GM12865 (cell line): ENCODE results near the gene CAT.

ENCODE experiments used
- DNase-seq: peaks from one replicate; pipeline ENCODE4 v3.0.0; 2010; ENCODE audit warnings: low read depth
- H3K4me3 ChIP-seq: 2 replicates; pipeline ENCODE4 v1.5.1; 2011; ENCODE audit warnings: mild to moderate bottlenecking, low read depth, low read length, control low read depth
- TF ChIP-seq, protein P1 (sequence below): IDR thresholded peaks from 2 replicates; pipeline ENCODE4 v1.5.1; 2011; ENCODE audit warnings: low read length, control low read depth, low read depth, inconsistent platforms; ENCODE audit not compliant: insufficient read depth; ENCODE audit errors: missing control alignments

CAT gene

DNA sequence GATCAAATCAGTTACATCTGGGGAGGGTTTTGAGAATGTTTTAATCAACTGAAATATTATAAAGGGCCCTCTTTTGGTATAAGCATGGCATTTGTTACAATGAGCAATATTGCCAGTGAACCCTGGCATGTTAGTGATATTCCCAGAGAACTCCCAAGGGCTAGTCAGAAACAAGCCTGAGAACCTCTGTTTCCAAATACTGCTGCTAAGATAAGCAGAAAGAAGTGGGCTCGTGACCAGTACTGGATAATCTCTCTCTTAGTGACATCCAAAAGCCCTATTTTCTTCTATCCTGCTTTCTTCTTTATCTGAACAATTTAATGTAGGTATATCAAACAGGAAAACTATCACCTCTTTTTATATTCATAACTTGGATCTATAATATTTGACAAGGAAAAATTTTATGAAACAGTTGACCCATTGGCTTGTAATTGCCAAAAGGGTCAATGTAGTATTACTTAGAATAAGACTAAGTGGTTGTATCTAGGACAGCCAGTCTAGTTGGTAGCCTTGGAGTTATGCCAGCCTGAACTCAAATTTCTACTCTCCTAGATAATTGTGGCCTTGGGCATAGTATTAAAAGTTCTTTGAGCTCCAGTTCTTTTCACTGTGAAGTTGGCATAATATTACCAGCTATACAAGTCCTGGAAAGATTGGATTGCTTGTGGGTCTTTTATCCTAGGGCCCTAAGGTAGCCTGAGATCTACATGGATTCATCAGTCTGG is 15.7 kb downstream of the CAT start:
- TF ChIP-seq, protein P1, sequence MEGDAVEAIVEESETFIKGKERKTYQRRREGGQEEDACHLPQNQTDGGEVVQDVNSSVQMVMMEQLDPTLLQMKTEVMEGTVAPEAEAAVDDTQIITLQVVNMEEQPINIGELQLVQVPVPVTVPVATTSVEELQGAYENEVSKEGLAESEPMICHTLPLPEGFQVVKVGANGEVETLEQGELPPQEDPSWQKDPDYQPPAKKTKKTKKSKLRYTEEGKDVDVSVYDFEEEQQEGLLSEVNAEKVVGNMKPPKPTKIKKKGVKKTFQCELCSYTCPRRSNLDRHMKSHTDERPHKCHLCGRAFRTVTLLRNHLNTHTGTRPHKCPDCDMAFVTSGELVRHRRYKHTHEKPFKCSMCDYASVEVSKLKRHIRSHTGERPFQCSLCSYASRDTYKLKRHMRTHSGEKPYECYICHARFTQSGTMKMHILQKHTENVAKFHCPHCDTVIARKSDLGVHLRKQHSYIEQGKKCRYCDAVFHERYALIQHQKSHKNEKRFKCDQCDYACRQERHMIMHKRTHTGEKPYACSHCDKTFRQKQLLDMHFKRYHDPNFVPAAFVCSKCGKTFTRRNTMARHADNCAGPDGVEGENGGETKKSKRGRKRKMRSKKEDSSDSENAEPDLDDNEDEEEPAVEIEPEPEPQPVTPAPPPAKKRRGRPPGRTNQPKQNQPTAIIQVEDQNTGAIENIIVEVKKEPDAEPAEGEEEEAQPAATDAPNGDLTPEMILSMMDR: no peak
- no peak overlapping the region for H3K4me3 ChIP-seq
- DNase-seq: no peak

DNA sequence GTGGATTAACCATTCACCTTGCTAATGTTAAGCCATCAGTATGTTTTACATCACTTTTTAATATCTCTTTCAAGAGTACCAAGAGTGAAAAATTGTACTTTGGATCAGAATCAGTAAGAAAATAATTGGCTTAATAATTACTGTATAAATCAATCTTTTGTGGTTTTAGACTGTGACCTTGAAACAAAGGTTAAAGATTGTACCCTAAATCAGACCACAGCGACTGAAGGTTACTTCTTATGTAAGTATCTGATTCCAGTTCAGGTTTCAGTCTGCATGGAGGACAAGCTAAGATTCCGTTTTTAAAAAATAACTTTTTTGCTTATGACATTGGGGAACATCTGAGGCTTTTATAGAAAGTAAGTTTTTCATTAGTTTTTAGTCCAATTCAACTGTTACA is 18.9 kb downstream of the CAT start:
- H3K4me3 ChIP-seq: no peak overlapping the region
- DNase-seq: no peak
- TF ChIP-seq, protein P1: no peak

DNA sequence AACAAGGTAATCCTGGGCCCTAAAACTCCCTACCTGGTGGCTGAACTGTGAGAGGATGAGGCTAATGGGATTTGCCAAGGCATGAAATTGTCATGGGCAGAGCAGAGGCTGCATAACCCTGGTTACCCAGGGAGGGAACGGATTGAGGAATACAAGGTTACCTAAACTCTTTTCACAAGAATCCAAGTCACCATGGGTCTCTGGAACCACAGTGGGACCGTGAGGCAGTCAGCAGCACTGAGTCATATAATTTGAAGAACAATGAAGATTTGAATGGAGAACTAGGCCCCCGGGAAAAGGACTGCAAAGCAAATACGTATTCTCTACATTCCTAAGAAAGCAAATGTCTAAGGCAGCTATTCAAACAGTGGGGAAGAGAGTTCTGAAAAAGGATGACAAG is 19.8 kb downstream of the CAT start:
- no peak for DNase-seq
- TF ChIP-seq, protein P1: no peak
- H3K4me3 ChIP-seq: no peak overlapping the region

DNA sequence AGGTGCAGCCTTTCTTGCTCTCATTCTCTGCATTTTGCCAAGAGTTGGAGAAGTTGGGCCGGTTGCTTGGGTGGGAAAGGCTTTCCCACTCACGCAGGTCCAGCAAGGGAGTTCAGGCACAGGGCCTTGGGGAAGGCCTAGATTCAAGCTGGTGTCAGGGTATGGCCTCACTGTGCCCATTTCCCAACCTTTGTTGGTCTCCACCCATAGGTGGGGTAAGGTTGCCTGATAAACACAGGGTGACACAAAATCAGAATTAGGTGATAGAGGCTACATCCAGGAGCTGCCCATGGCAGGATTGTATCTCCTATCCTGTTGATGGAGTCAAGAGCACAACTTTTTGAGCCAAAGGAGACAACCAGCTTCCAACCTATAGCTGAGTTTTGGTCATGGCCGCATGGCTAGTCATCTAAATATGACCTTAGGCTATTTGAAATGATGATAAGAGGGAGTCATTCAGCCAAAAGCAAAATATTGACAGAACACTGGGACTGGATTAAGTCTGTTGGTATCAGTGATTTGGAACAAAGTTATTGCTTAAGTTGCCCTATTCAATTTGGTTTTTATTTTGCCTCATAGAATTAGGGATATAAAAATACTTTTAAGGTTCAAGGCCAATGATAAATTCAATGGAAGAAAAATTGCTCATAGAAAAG is 20.9 kb downstream of the CAT start:
- TF ChIP-seq, protein P1: no peak
- no peak overlapping the region for H3K4me3 ChIP-seq
- no peak for DNase-seq

DNA sequence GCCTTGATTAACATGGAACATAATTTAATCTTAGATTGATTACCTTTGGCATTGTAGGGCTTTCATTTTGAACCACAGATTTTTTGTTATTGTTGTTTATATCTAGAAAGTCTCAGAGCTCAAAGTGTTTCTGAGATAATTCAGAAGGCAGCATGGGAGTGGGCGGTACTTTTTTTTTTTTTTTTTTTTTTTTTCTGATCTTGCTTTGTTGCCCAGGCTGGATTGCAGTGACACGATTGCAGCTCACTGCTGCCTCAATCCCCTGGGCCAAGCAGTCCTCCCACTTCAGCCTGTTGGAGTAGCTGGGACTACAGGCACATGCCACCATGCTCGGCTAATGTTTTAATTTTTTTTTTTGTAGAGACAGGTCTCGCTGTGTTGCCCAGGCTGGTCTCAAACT is 21.5 kb downstream of the CAT start:
- TF ChIP-seq, protein P1: no peak
- no peak overlapping the region for H3K4me3 ChIP-seq
- DNase-seq: no peak

DNA sequence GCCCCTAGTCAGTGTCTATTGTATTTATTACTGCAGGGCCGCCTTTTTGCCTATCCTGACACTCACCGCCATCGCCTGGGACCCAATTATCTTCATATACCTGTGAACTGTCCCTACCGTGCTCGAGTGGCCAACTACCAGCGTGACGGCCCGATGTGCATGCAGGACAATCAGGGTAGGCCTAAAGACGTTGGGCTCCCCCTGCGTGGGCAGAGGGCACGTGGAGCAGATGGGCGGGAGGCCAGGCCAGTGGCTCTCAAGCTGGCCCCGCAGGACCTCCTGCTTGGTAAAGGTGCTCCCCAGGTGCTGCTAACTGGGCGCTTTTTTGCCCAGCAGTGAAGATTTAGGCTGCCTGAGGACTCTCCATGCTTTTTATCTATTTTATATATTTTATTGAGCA is 22.5 kb downstream of the CAT start:
- H3K4me3 ChIP-seq: no peak overlapping the region
- DNase-seq: no peak
- TF ChIP-seq, protein P1: no peak
